Lower leg skin (tissue), 4 donors: ENCODE results near the gene GINS2. TPM values are rescaled to one million over a fixed set of nuclear protein-coding genes. Genes with fewer than 3 reads are reported as not detected.
A peak's percentile ranks its signal among the peaks of the same experiment; 100 is the strongest.

Source experiments
- DNase-seq, 2 donors: peaks; one replicate each; pipeline ENCODE4 v3.0.0-alpha.2; 2019; ENCODE audit warnings: low spot score in 2 of 2
- H3K4me3 ChIP-seq: fragments of 200-600 bp; sonication (generic); 2 replicates; pipeline ENCODE4 v1.5.1; 2017; ENCODE audit warnings: mild to moderate bottlenecking, low read depth; ENCODE audit not compliant: poor library complexity, severe bottlenecking
- CTCF ChIP-seq, 3 donors: fragments of 450-650 bp; IDR thresholded peaks; one replicate each; pipeline ENCODE4 v1.5.1; 2016; ENCODE audit warnings: antibody characterized with exemption in 3 of 3, mild to moderate bottlenecking in 3 of 3, moderate library complexity in 2 of 3
- POLR2A ChIP-seq, 2 donors: fragments of 450-650 bp; IDR thresholded peaks; one replicate each; pipeline ENCODE4 v1.6.1; 2016 to 2017; ENCODE audit warnings: antibody characterized with exemption in 2 of 2, mild to moderate bottlenecking in 1 of 2, moderate library complexity in 1 of 2
- WGBS, 2 donors: methylation state at CpG; one replicate each; pipeline ENCODE4 v1.1.5; 2018; 5-methylcytosine and 5-hydroxymethylcytosine counted together
- intact Hi-C: fragments of 100-400 bp; cut with DNase I; formaldehyde crosslinking; loops from one replicate; pipeline ENCODE4 v1.15.0; 2023; ENCODE audit warnings: low total_unique reads
- total RNA-seq, 4 donors: library from RNA; depleted of rRNA; stranded (reverse); fragments of >200 nt; gene quantifications; one replicate each; pipeline ENCODE4 v1.1.0, GENCODE V29; 2016

Gene GINS2
- total RNA-seq, 4 donors from 2014 or later: 0.38 to 0.98 (median 0.91) TPM; not detected in 1

GRCh38 chr16:85667841-85668413 lies 20.8 kb downstream of the GINS2 start:
- no peak for TF ChIP-seq POLR2A (IDR thresholded peaks at IDR 0.05)
- no peak for TF ChIP-seq CTCF (IDR thresholded peaks at IDR 0.05)
- DNase-seq: no peak
- H3K4me3 ChIP-seq: no peak overlapping the region
- 91 to 96% methylated on average over 16 of the region's 16 CpGs for WGBS, 2 donors
- intact Hi-C loops: no loop called here

GRCh38 chr16:85667261-85667660 lies 21.5 kb downstream of the GINS2 start:
- no peak overlapping the region for H3K4me3 ChIP-seq
- intact Hi-C loops: no loop called here
- TF ChIP-seq CTCF (IDR thresholded peaks at IDR 0.05) (no peak), POLR2A (IDR thresholded peaks at IDR 0.05) (no peak)
- peak in 1 of 2 donors; percentile 84 for DNase-seq
- 77 to 89% methylated on average over 4 to 9 of the region's 9 CpGs for WGBS, 2 donors

- 74 to 85% methylated on average over 10 to 13 of the region's 13 CpGs for WGBS, 2 donors
- TF ChIP-seq CTCF (IDR thresholded peaks at IDR 0.05): no peak
- TF ChIP-seq POLR2A (IDR thresholded peaks at IDR 0.05): no peak
- intact Hi-C loops: no loop called here
- no peak overlapping the region for H3K4me3 ChIP-seq
- DNase-seq: no peak
These were observed 22.8 kb downstream of the GINS2 start for GRCh38 chr16:85665929-85666328.

GRCh38 chr16:85665373-85665740 lies 23.4 kb downstream of the GINS2 start:
- no peak for TF ChIP-seq CTCF (IDR thresholded peaks at IDR 0.05)
- TF ChIP-seq POLR2A (IDR thresholded peaks at IDR 0.05): no peak
- no peak overlapping the region for H3K4me3 ChIP-seq
- 93 to 94% methylated on average over 12 of the region's 12 CpGs for WGBS, 2 donors
- intact Hi-C loops: no loop called here
- no peak for DNase-seq

GRCh38 chr16:85664580-85665372 lies 24.0 kb downstream of the GINS2 start:
- DNase-seq: no peak
- 89% methylated on average over 27 of the region's 27 CpGs for WGBS, 2 donors
- intact Hi-C loops: no loop called here
- no peak overlapping the region for H3K4me3 ChIP-seq
- TF ChIP-seq CTCF (IDR thresholded peaks at IDR 0.05): no peak
- no peak for TF ChIP-seq POLR2A (IDR thresholded peaks at IDR 0.05)
